ENCODE data around the gene SRD5A1.

GRCh38 chr5:6604341-6604740 is 28.9 kb upstream of the SRD5A1 start:
- TF ChIP-seq EZH2 (IDR thresholded peaks at IDR 0.05; ENCODE audit: insufficient read depth, poor library complexity, severe bottlenecking), result no peak
- TF ChIP-seq EZH2phosphoT487 (IDR thresholded peaks at IDR 0.05; ENCODE audit: insufficient read depth, low read depth), result no peak
